Measurements from ENCODE around the gene CCL24.

DNA sequence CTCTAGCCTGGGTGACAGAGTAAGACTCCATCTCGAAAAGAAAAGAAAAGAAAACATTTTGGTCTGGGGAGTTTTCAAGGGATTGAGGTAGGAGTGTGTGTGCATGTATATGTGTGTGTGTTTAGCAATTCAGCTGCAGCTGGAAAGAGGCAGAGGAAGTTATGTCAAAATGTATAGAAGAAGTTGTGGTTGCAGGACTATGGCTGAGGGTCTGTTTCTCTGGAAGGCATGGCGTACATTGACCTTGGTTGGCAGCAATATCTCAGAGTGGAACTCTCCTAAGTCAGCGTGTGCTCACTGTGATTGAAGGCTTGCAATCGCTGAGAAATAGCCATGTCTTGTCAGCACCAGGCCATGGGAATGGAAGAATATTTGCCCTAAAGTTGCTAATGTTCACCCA is 36.6 kb upstream of the CCL24 start:
- TF ChIP-seq, protein P1, sequence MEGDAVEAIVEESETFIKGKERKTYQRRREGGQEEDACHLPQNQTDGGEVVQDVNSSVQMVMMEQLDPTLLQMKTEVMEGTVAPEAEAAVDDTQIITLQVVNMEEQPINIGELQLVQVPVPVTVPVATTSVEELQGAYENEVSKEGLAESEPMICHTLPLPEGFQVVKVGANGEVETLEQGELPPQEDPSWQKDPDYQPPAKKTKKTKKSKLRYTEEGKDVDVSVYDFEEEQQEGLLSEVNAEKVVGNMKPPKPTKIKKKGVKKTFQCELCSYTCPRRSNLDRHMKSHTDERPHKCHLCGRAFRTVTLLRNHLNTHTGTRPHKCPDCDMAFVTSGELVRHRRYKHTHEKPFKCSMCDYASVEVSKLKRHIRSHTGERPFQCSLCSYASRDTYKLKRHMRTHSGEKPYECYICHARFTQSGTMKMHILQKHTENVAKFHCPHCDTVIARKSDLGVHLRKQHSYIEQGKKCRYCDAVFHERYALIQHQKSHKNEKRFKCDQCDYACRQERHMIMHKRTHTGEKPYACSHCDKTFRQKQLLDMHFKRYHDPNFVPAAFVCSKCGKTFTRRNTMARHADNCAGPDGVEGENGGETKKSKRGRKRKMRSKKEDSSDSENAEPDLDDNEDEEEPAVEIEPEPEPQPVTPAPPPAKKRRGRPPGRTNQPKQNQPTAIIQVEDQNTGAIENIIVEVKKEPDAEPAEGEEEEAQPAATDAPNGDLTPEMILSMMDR (IDR thresholded peaks at IDR 0.05): no peak
- no peak for TF ChIP-seq POLR2A (IDR thresholded peaks at IDR 0.05)
